Right ventricle myocardium inferior (tissue), 1 donor: ENCODE results near the gene IPO9. TPM values are rescaled to one million over a fixed set of nuclear protein-coding genes. Genes with fewer than 3 reads are reported as not detected.
"Not testable (repeated sequence)": the region's sequence is repeated elsewhere in the genome, so short reads cannot be mapped to it uniquely, and the experiment has no call there.

ENCODE experiments used
- ATAC-seq: fragments of 200-7000 bp; cut with Tn5 transposase; one replicate; pipeline ENCODE4 v1.9.1; 2020; ENCODE audit warnings: mild to moderate bottlenecking, moderate library complexity
- DNase-seq: peaks from one replicate; pipeline ENCODE4 v3.0.0; 2021; ENCODE audit errors: missing footprints
- intact Hi-C: fragments of 100-400 bp; cut with DNase I; formaldehyde crosslinking; loops from one replicate; pipeline ENCODE4 v1.11.0; 2022
- total RNA-seq: library from RNA; stranded (reverse); fragmentation: NEBNext Ultra II Directional; extraction: Animal tissue kit (Norgen Biotek cat#: 25700); gene quantifications from one replicate; pipeline ENCODE4 v1.2.1, GENCODE V29; 2021
- donor health status: DM: no; HTN: yes; CAD: no; lungs with severe emphysema.

The IPO9 gene
- total RNA-seq, 1 donor from 2014 or later, result 22.6 TPM

- intact Hi-C loops, result no loop called here
- ATAC-seq, result no peak
- no peak for DNase-seq
Observed at GRCh38 chr1:201806801-201807200, 22.2 kb upstream of the IPO9 start.

GRCh38 chr1:201807958-201808632 is 20.9 kb upstream of the IPO9 start:
- no peak for DNase-seq
- intact Hi-C loops, result no loop called here
- ATAC-seq, result peak; percentile 51

- intact Hi-C loops, result no loop called here
- DNase-seq (no peak), ATAC-seq (no peak)
Observed at GRCh38 chr1:201808633-201808990, 20.3 kb upstream of the IPO9 start.

GRCh38 chr1:201809876-201810275 is 19.1 kb upstream of the IPO9 start:
- ATAC-seq, result no peak
- no peak for DNase-seq
- intact Hi-C loops, result no loop called here

- intact Hi-C loops, result no loop called here
- ATAC-seq (no peak), DNase-seq (no peak)
Observed at GRCh38 chr1:201810466-201811216, 18.3 kb upstream of the IPO9 start.

- no peak for ATAC-seq
- DNase-seq, result no peak
- intact Hi-C loops, result no loop called here
Observed at GRCh38 chr1:201813226-201813625, 15.7 kb upstream of the IPO9 start.

GRCh38 chr1:201816309-201816854 is 12.6 kb upstream of the IPO9 start:
- no peak for ATAC-seq
- DNase-seq, result no peak
- intact Hi-C loops, result no loop called here

- intact Hi-C loops, result no loop called here
- ATAC-seq (no peak), DNase-seq (no peak)
Observed at GRCh38 chr1:201818971-201819750, 9.8 kb upstream of the IPO9 start.

GRCh38 chr1:201820413-201820812 is 8.5 kb upstream of the IPO9 start:
- ATAC-seq (peak; percentile 38), DNase-seq (no peak)

GRCh38 chr1:201825245-201825644 is 3.7 kb upstream of the IPO9 start:
- intact Hi-C loops, result loop anchor here (5.0 kb wide), 2 partner anchors 52 to 147 kb away; no protein-coding TSS in a partner anchor
- ATAC-seq (no peak), DNase-seq (no peak)

More at GRCh38 chr1:201820413-201820812, 8.5 kb upstream of the IPO9 start:
- intact Hi-C loops, result no loop called here

GRCh38 chr1:201826830-201827229 is 2.1 kb upstream of the IPO9 start:
- ATAC-seq (no peak), DNase-seq (no peak)
- intact Hi-C loops, result loop anchor here (5.0 kb wide), 2 partner anchors 50 to 145 kb away; no protein-coding TSS in a partner anchor

- ATAC-seq, result no peak
- intact Hi-C loops, result loop anchor here (5.0 kb wide), 2 partner anchors 50 to 145 kb away; no protein-coding TSS in a partner anchor
- DNase-seq, result no peak
Observed at GRCh38 chr1:201827321-201828216, 1.4 kb upstream of the IPO9 start.

GRCh38 chr1:201828217-201828819 is 639 bp upstream of the IPO9 start:
- ATAC-seq, result no peak
- no peak for DNase-seq
- intact Hi-C loops, result loop anchor here (5.0 kb wide), 2 partner anchors 49 to 144 kb away; no protein-coding TSS in a partner anchor

GRCh38 chr1:201831371-201831770 is 2.4 kb downstream of the IPO9 start:
- intact Hi-C loops, result no loop called here
- no peak for DNase-seq
- ATAC-seq, result no peak

GRCh38 chr1:201834621-201835020 is 5.7 kb downstream of the IPO9 start:
- ATAC-seq (no peak), DNase-seq (no peak)
- intact Hi-C loops, result no loop called here

- ATAC-seq (no peak), DNase-seq (no peak)
- intact Hi-C loops, result no loop called here
Observed at GRCh38 chr1:201838381-201838780, 9.4 kb downstream of the IPO9 start.

- intact Hi-C loops, DNase-seq, ATAC-seq: not testable (repeated sequence)
Observed at GRCh38 chr1:201839089-201839488, 10.1 kb downstream of the IPO9 start.

- DNase-seq (no peak), ATAC-seq (no peak)
- intact Hi-C loops, result no loop called here
Observed at GRCh38 chr1:201840055-201840454, 11.1 kb downstream of the IPO9 start.
